ENCODE results near the gene PRTFDC1.
"Not testable (repeated sequence)": the region's sequence is repeated elsewhere in the genome, so short reads cannot be mapped to it uniquely, and the experiment has no call there.

Gene PRTFDC1

DNA sequence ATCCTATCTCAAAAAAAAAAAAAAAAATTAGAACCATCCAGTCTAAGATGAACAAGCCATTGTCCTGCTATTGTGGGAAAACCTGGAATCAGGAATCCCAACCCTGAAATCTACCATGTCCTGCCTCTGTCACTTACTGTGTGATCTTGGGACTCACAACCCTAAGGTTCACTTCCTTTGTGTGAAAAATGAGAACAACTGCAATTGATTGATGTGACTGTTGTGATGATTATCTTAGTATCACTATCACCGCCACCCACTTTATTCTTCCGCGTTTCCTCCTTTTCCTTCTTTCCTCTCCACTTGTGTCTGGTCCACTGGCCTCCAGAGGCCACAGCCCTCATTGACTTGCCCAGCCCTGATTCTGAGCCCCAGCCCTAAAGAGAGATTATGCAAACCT, 12.6 kb upstream of the PRTFDC1 start:
- no peak for DNase-seq

DNA sequence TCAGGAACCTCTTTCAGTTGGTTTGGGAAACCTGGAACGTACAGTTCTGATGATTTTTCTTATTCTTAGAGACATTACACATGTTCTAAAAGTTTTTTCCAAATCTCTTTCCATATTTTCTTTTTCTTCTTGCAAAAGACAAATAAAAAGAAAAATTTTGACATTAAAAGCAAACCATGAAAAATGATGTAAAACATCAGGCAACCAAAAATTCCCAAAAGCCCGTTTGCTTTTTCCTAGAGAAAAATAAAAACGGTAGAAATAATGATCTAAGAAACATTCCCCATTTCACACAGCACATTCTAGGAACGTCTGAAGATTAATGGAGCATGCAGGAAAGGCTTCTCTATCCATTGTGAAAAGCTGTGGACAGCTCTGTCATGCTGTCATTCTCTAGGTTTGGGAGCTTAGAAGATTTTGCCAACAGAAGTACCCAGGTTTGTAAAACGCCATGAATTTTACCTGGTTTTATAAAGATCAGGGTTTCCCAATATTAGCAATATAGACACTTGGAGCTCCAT, 11.2 kb upstream of the PRTFDC1 start:
- no peak for DNase-seq

DNA sequence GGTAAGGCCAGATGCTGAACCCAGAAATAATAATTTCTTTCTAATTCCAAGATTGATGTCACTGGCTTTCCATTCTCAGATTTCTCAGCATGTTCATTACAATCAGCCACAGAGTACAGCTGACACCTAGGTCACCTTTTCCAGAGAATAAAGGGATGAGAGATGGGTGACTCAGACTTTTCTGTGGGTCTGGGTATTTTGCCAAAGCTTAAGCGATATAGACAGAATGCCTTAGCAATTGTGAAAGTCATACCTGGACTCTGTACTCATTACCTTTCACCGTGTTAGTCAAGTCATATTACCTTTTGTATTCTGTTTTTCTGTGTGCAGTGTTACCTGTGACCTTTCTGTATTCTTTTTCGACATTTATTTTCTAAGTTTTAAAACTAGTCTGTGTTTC, 10.6 kb upstream of the PRTFDC1 start:
- no peak for DNase-seq

DNA sequence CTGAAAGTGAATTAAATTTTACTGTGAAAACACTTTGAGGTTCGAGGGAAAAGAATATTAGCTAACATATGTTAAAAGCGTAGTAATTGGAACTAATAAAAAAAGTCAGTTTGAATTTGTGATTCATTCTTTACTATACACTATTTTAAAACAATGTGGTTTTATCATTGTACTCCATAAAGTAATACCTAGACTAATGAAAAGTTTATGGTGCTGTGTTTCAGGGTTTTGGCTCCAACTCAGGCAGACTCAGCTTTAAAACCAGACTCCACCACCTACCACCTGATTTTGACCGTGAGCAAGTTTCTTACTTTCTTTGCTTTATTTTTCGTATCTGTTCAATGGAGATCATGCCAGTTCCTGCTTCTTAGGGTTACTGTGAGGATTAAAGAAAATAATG, 9.2 kb upstream of the PRTFDC1 start:
- DNase-seq: no peak

DNA sequence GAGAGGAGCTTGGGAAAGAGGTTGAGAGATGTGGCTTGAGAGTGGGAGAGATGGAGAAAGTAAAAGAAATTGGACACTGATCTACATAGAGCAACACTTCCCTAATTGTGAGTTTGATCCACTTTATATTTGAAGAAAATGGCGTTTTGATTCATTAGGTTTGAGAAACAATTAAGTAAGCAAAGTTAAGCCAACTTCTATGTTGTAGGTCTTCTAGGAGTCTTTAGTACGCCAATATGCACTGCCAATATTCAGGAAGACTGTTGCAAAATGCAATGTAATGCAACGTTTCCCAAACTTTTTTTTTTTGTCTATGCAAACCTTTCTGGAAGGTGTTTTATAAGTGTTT, 7.0 kb upstream of the PRTFDC1 start:
- no peak for DNase-seq

DNA sequence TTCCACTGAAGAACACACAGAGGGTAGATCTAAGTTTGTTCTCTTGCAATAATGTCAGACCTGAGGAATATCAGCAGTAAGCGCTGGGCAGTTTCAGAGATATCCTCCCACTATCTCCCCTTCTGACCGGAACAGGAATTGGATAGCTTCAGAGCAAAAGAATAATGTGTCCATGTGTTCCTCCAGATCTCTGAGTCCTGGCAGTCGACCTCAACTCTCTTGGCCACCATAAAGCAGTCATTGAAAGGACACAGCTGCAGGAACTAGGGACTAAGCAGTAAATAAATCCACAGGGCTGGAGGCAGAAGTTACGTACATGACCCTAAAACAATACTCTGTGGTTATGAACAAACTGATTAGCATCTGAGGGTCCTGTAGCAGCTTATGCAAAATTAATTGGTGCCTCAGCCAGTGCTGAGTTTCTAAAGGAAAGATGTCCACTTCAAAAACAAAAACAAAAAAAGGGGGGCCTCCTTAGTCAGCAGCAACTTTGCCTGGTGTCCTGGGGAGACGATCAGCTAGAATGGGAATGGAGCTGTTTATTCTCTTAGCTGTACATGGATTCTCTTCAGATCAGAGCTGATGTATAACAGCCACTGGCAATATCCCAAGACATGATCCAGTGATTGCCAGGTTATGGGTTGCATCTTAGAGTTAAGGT, 6.4 kb upstream of the PRTFDC1 start:
- DNase-seq: no peak

DNA sequence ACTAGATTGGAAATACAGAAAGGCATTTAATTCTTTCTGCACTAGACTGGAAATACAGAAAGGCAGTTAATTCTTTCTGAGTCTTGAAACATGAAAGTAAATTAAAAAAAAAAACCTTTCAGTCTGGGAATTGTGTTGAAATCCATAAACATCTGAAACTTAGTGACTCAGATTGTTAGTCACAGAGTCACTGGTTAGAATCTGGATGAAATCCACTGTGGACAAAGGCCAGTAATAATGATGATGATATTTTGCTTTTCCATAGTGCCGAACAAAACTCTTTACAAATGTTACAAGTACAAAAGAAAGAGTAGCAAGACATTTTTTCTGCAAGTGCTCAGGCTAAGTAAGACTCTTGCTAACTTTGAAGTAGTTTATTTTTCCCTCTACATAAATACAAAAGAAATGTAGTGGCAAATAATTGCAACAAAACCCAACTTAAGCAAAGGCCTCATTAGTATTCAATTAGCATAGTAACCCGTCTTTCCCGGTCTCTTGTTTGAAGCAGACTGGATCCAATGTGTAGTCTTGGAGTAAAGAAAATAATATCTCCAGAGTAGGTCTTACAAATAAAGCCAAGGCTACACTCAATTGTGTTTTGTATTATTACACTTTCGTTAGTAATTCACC, 5.8 kb upstream of the PRTFDC1 start:
- DNase-seq: no peak

DNA sequence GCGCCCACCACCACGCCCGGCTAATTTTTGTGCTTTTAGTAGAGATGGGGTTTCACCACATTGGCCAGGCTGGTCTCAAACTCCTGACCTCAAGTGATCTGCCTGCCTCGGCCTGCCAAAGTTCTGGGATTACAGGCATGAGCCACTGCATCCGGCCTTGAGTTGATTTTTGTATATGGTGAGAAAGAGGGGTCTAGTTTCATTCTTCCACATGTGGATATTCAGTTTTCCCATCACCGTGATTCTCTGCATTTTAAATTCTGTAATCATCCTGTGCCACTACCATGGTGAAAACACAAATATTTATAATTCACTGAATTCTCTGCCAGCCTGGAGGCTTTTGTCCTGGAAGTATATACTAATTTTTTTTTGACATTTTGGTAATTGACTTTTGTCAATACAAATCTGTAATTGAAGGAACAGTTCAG, 5.2 kb upstream of the PRTFDC1 start:
- not testable (repeated sequence) for DNase-seq

DNA sequence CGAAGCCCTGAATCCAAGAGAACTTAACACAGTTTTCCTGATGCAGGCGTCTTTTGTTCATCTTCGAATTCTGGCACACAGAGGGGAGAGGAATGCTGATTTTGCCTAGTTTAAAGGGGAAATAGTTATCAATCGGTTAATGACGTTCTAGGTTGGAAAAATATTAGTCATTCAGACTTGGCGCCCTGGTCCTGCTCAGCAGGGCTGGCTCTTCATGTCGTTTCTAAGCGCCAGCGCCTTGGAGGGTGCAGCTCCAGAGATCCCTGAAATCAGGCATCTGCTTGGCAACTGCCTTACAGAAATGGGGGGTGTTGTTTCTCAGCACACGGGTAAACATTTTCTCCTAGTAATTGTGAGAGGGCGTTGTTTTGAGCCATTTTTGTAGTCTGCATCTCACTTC, 1.3 kb upstream of the PRTFDC1 start:
- no peak for DNase-seq

DNA sequence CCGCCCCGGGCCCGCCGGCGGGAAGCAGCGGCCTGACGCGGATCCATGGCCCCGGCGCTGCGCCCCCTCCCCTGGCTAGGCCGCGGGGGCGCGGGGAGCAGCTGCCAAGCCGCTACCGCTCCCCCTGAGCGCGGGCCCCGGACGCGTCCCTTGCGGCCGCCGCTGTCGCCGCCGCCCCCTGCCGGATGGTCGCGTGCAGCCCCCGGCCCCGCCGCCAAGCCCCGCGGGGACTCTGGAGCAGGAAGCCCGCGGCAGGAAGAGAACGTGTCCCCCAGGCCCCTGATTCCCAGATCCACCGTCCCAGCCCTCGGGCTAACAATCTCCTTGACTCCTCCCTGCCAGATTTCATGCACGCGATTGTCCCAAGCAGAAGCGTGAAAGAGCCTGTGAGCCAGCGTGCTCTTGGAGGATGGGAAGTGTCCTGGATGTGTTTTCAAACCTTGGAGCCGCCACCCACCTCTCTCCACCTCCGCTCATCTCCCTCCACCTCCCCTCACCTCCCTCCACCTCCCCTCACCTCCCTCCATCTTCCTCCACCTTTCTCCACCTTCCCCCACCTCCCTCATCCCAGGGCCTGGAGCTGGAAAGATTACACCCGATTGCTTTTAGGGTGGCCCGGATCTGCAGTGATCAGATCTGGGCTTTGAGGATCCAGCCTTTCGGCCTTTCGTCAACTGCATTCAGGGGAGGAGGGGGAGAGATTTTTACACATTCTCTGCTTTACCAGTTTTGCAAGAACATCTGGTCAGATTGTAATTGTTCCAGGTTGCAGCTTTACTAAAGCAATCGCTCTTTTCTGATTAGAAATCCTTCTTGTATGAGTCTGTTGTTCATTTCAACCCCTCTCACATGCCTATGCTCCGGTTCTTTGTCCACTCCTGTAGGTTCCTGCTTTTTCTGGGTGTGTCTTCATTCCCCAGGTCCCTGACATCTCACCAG, 570 bp upstream of the PRTFDC1 start:
- DNase-seq: peak; percentile 11 to 56 (median 40)

DNA sequence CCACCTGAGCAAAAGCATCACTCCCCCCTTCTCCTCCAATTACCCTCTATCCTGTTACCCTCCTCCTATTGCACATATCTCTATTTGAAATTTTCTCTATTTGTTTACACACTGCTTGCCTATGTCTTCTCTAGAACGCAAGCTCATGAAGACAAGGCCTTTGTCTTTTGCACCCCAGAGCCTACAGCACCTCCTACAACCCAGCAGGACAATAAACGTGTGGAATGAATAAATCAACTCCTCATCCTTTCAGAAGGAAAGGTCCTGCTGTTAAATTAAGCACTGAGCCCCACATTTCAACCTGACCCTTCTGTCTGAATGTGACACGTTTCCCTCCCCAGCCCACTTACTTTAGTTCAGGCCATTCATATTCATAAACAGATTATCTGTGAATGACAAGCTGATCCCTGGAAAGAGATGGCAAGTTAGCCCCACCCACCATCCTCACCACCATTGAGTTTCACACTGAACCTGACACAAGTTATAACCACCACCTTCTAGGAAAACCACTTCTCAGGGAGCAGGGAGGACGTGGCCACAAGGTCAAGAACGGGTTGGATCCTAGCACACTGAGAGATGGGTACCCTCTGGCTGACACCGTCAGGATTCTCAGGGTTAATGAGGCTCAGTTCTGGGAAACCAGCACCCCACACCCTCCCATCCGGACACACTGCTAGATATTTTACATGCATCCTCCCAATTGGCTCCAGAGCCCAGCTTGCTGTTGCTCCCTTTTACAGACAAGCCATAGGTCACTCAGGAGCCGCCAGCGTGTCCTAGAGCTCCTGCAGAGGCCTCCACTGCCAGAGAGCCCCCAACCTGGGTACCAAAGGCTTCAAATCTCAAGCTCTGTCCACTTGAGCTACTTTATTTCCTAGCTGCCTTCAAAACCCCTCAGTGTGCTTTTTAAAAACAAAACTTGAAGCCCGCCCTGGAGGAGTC, 934 bp downstream of the PRTFDC1 start:
- DNase-seq: peak in 1 of 5 donors; percentile 52

DNA sequence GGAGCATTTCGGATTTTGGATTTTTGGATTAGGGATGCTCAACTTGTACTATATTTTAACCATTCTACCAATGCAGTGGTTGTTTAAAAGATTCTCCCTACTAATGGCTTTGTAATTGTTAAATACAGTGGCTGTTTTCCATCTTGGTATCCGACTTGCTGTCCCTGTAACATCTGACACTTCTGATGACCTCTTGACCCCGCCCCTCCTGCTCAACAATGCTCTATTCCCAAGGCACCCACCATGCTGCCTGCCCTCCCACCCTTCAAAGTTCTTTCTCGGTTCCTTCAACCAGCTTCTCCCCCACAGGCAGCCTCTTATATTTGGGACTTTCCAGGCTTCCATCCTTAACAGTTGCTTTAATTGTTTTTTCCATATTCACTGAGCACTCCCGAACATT, 2.0 kb downstream of the PRTFDC1 start:
- DNase-seq: no peak

DNA sequence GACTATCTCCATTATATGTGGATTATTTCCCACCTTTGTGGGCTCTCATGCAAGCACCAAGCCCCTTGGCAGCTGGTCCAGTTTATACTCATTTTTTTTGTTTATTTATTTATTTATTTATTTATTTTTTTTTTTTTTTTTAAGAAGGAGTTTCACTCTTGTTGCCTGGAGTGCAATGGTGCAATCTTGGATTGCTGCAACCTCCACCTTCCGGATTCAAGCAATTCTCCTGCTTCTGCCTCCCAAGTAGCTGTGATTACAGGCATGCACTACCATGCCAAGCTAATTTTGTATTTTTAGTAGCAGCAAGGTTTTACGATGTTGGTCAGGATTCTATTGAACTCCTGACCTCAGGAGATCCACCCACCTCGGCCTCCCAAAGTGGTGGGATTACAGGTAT, 2.8 kb downstream of the PRTFDC1 start:
- DNase-seq: no peak

DNA sequence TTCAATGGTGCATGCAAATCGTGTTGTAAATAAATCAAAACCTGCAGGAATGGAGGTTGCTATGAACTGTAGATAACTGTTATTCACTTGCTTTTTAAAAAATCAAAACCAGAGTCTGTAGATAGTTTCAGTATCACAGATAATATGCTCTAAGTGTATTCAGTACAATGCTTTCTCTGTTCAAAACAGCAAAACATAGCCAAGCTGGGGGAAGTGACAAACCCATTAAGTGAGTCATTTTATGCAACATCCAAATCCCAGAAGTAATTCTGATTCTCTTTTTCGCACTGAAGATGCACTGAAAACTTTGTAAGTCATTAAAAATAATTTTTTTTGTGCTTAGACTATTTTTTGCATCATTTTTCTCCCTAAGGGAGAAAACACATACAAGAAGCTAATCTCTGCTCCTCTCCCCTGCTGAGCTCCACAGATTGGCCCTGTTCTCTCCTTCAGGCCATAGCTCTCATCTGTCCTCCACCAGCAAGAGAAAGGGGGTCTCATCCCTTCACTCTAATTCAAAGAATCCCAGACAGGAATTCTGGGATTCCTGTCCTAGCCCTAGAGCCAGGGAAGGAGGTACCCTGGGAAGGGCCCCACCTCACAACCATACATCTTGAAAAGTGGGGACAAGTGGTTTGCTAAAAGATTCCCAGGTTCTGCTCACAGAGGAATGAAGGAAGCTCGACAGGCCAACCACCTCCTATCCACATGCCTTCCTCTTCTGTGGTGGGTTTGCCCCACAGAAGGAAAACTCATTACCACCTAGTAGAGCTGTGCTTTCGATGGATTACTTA, 4.9 kb downstream of the PRTFDC1 start:
- peak in 1 of 5 donors; percentile 64 for DNase-seq

DNA sequence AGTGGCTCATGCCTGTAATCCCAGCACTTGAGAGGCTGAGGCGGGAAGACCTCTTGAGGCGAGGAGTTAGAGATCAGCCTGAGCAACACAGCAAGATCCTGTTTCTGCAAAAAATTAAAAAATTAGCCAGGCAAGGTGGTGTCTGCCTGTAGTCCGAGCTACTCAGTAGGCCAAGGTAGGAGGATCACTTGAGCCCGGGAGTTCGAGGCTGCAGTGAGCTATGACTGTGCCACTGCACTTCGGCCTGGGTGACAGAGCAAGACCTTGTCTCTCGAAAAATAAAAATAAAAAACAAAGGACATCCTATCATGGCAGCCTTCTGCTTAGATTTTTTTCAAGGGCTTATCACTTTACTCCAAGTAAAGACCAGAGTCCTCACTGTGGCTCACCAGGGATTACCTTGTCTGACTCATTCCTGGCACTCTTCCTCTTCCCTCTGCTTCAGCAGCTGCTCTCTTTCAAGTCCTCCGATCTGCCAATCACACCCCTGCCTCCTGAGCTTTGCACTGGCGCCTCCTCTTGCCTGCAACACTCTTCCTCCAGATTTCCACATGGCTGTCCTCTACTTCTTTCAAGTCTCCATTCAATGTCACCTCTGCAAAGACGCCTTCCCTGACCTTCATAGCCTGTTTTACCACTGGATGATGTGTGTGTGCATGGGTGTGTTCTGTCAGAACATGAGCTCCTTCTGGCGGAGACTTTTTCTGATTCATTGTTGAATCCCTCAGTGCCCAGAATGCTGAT, 7.7 kb downstream of the PRTFDC1 start:
- DNase-seq: no peak

DNA sequence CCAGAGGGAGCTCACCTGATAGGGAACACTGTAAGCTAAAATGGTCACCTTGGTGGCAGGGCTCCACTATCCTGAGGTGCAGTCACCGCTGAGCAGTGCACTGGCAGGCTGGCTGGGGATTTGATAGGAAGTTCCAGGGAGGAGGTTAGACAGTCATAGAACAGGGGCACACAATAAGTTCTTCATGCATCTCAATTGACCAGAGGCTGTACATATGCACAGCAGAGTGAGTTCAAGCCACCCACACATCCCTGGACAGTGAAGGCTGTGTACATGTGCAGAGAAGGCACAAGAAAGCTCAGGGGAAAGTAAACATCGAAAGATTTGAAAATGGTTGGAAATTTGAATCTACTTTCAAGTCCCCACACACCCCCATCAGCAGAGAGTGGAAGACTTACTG, 13.9 kb downstream of the PRTFDC1 start:
- DNase-seq: no peak

DNA sequence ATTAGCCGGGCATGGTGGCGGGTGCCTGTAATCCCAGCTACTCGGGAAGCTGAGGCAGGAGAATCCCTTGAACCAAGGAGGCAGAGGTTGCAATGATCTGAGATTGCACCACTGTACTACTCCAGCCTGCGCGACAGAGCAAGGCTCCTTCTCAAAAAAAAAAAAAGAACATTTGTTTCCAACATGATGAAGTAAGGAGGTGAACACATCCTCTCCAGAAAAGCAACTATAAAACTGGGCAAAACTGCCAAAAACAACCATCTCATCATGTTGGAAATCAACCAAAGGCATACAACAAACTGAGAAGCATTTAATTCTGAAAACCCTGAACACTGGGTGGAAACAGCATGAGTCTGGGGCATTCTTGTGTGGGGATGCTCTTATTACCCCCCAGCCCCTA, 14.3 kb downstream of the PRTFDC1 start:
- no peak for DNase-seq

DNA sequence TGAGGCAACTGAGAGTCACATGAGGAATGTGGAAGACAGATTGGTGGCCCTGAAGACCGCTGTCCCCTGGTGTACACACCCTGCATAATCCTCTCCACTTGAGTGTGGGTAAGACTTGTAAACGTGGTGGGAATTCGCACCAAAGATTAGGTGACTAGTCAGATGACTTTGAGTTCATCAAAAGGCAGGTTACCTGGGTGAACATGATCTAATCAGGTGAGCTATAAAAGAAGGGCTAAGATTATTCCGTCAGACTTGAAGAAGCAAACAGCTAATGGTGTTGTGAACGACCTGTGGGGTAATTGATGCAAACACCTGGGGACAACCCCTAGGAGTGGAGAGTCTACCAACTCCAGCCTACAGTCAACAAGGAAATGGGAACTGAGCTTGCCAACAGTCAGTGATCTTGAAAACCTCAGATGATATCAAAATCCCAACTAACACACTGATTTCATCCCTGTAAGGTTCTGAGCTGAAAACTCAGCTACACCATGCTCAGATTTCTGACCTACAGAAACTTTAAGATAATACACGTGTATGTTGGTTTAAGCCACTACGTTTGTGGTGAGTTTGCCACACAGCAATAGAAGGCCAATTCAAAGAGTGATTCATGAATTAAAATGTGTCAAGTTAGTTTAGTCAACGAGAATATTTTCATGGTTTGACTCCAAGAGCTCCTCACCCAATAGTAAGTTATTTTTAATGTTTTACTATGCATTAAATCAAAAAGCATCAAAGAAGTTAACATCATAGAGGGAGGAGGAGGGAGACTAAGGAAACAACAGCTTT, 16.7 kb downstream of the PRTFDC1 start:
- DNase-seq: no peak

DNA sequence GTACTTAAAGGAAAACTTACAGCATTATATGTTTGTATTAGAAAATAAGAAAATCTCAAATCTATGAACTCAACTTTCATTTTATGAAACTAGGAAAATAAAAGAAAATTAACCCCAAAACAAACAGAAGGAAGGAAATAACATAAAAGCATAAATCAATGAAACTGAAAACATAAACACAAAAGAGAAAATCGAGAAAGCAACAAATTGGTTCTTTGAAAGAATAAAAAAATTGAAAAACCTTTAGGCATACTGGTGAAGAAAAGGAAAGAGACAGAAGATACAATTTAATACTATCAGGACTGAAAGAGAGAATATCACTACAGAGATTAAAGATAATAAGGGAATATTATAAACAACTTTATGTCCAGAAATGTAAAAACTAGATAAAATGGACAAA, 21.2 kb downstream of the PRTFDC1 start:
- no peak for DNase-seq

DNA sequence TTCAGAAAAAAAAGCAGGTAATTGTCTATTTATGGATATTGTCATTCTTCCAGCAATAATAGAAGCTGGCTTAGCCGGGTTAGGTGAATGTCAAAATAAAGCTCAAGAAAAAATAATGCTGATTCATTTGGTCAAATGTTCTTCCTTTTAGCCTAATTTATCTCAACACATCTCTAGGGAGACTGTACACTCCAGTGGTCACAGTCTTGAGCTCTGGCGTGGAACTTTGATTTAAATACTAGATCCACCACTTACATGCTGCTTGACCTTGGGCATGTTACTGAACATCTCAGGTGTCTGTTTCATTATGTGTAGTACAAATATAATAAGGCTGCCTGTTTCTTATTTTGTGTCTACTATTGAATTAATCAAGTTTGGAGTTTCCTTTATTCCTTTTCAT, 22.0 kb downstream of the PRTFDC1 start:
- DNase-seq: no peak
